ENCODE data around the gene GNG12. TPM values are rescaled to one million over a fixed set of nuclear protein-coding genes. Genes with fewer than 3 reads are reported as not detected.

The GNG12 gene
- total and polyA plus RNA-seq, 2 donors (not counting 1 experiment from before 2014, with no cell fraction given) = not detected

DNA sequence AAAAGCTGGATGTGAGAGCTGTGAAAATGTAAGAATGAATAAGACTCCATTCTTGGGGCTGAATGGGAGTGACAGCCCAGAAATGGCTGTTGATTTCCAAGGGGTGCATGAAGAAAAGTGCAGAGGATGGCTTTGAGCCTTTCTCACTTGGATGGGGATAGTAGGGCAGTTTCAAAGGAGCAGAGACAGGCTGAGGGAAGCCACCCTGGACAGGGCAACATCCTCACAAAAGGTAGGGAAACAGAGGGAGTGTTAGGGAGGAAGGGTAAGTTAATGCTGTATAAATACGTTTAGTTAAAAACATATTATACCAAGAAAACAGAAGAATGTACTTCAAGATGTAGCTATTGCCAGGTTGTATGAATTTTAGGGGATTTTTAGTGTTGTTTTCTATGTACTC is 110.1 kb downstream of the GNG12 start:
- DNase-seq (no peak), ATAC-seq (ENCODE audit: low read depth) (no peak)
- H3K9me3 Mint-ChIP-seq (ENCODE audit: insufficient read depth) = no peaks in the 10 kb centered on the region
- CTCF ChIA-PET = interaction anchor here (1.7 kb wide), 1 partner anchor 37 kb away, joined by 4 read pairs; no protein-coding TSS in a partner anchor
- H3K4me1 Mint-ChIP-seq = no peaks in the 10 kb centered on the region
- Histone ChIP-seq H3K4me1 (ENCODE audit: control insufficient read depth in 2 of 2, insufficient read depth in 2 of 2, low read length in 2 of 2) (no peaks in the 10 kb centered on the region), H4K20me1 (ENCODE audit: control insufficient read depth, insufficient read depth, low read length, poor library complexity, severe bottlenecking) (no peaks in the 10 kb centered on the region), H3K27me3 (replicated peaks in 1 of 4; ENCODE audit: control extremely low read depth in 1 of 4, control insufficient read depth in 3 of 4, insufficient read depth in 4 of 4, low read length in 3 of 4) (peaks cover 0 to 7% (median 0%) of the 10 kb centered on the region in 4 experiments), H3K9ac (ENCODE audit: low read length) (no peak overlapping the region), H3K9me3 (ENCODE audit: control extremely low read depth in 1 of 3, control insufficient read depth in 2 of 3, insufficient read depth in 1 of 3, low read length in 2 of 3) (no peaks in the 10 kb centered on the region), H3K4me2 (replicated peaks; ENCODE audit: low read depth, low read length, poor library complexity, severe bottlenecking) (no peak overlapping the region), H3K4me3 (ENCODE audit: control extremely low read depth in 1 of 5, extremely low read depth in 1 of 5, insufficient read depth in 1 of 5, low read depth in 2 of 5, low read length in 4 of 5) (no peak overlapping the region), H3K79me2 (ENCODE audit: control insufficient read depth, insufficient read depth, low read length) (no peaks in the 10 kb centered on the region), H3K36me3 (replicated peaks in 1 of 2; ENCODE audit: control extremely low read depth in 1 of 2, control insufficient read depth in 1 of 2, extremely low read depth in 1 of 2, insufficient read depth in 2 of 2, low read length in 1 of 2) (no peaks in the 10 kb centered on the region), H3K27ac (ENCODE audit: low read length in 2 of 2) (no peak overlapping the region), H2AFZ (ENCODE audit: insufficient read depth, low read depth, low read length, poor library complexity, severe bottlenecking) (no peak overlapping the region)
- intact Hi-C loops (cut with micrococcal nuclease) = no loop called here
- no peak overlapping the region for H3K4me3 Mint-ChIP-seq
- WGBS (ENCODE audit: insufficient coverage) = no CpG with 5 or more reads among the region's 1 CpG
- no peaks in the 10 kb centered on the region for H3K27me3 Mint-ChIP-seq
- POLR2A ChIA-PET = no interaction called here
- TF ChIP-seq, protein P1, sequence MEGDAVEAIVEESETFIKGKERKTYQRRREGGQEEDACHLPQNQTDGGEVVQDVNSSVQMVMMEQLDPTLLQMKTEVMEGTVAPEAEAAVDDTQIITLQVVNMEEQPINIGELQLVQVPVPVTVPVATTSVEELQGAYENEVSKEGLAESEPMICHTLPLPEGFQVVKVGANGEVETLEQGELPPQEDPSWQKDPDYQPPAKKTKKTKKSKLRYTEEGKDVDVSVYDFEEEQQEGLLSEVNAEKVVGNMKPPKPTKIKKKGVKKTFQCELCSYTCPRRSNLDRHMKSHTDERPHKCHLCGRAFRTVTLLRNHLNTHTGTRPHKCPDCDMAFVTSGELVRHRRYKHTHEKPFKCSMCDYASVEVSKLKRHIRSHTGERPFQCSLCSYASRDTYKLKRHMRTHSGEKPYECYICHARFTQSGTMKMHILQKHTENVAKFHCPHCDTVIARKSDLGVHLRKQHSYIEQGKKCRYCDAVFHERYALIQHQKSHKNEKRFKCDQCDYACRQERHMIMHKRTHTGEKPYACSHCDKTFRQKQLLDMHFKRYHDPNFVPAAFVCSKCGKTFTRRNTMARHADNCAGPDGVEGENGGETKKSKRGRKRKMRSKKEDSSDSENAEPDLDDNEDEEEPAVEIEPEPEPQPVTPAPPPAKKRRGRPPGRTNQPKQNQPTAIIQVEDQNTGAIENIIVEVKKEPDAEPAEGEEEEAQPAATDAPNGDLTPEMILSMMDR (IDR thresholded peaks at IDR 0.05) = no peak
- no peak for TF ChIP-seq EZH2 (IDR thresholded peaks at IDR 0.05; ENCODE audit: borderline replicate concordance, insufficient read depth, low read depth, low read length, poor library complexity, severe bottlenecking)
- no peak overlapping the region for H3K27ac Mint-ChIP-seq

DNA sequence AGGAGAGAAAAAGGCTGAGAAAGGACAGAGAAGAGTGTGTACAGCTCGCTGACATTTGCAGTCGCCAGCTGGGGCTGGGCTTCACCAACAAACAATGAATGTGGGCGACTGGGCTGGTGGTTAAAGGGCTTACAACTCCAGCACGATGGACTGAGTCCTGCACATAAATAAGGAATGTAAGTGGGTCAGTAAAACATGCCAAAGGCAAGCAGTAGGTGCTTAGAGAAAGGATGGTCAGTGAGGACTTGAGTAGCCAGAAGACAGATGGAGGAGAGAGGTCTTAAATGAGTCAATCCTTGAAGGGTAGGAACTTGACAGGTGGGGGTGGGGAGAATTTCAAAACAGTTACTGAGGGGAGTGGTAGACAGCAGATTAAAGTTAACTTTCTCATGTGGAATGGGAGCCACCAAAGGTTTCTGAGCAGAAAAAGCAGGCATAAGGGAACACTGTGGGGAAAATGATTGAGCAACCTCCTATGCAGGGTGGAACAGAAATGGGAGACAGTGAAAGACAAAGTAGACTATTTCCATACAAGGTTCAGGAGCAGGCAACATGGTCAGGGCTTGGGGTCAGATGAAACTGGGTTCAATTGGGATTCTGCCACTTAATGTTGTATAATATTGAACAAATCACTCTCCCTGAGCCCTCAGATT is 110.8 kb downstream of the GNG12 start:
- Histone ChIP-seq H3K4me1 (ENCODE audit: control insufficient read depth in 2 of 2, insufficient read depth in 2 of 2, low read length in 2 of 2) (no peaks in the 10 kb centered on the region), H3K36me3 (replicated peaks in 1 of 2; ENCODE audit: control extremely low read depth in 1 of 2, control insufficient read depth in 1 of 2, extremely low read depth in 1 of 2, insufficient read depth in 2 of 2, low read length in 1 of 2) (no peaks in the 10 kb centered on the region), H3K27ac (ENCODE audit: low read length in 2 of 2) (no peak overlapping the region), H3K4me3 (ENCODE audit: control extremely low read depth in 1 of 5, extremely low read depth in 1 of 5, insufficient read depth in 1 of 5, low read depth in 2 of 5, low read length in 4 of 5) (no peak overlapping the region), H4K20me1 (ENCODE audit: control insufficient read depth, insufficient read depth, low read length, poor library complexity, severe bottlenecking) (no peaks in the 10 kb centered on the region), H3K9me3 (ENCODE audit: control extremely low read depth in 1 of 3, control insufficient read depth in 2 of 3, insufficient read depth in 1 of 3, low read length in 2 of 3) (no peaks in the 10 kb centered on the region), H3K27me3 (replicated peaks in 1 of 4; ENCODE audit: control extremely low read depth in 1 of 4, control insufficient read depth in 3 of 4, insufficient read depth in 4 of 4, low read length in 3 of 4) (peaks cover 0 to 7% (median 0%) of the 10 kb centered on the region in 4 experiments), H3K79me2 (ENCODE audit: control insufficient read depth, insufficient read depth, low read length) (no peaks in the 10 kb centered on the region), H3K9ac (ENCODE audit: low read length) (no peak overlapping the region), H2AFZ (ENCODE audit: insufficient read depth, low read depth, low read length, poor library complexity, severe bottlenecking) (no peak overlapping the region), H3K4me2 (replicated peaks; ENCODE audit: low read depth, low read length, poor library complexity, severe bottlenecking) (no peak overlapping the region)
- ATAC-seq (ENCODE audit: low read depth) = no peak
- POLR2A ChIA-PET = no interaction called here
- no peaks in the 10 kb centered on the region for H3K27me3 Mint-ChIP-seq
- H3K4me3 Mint-ChIP-seq = no peak overlapping the region
- no peaks in the 10 kb centered on the region for H3K9me3 Mint-ChIP-seq (ENCODE audit: insufficient read depth)
- no peak overlapping the region for H3K27ac Mint-ChIP-seq
- CTCF ChIA-PET = no interaction called here
- no peaks in the 10 kb centered on the region for H3K4me1 Mint-ChIP-seq
- no peak for TF ChIP-seq EZH2 (IDR thresholded peaks at IDR 0.05; ENCODE audit: borderline replicate concordance, insufficient read depth, low read depth, low read length, poor library complexity, severe bottlenecking)
- TF ChIP-seq, protein P1 (IDR thresholded peaks at IDR 0.05) = no peak
- intact Hi-C loops (cut with micrococcal nuclease) = no loop called here
- 89% methylated on average over 4 of the region's 4 CpGs for WGBS (ENCODE audit: insufficient coverage)
- DNase-seq = no peak
